Tibial artery (tissue), 4 donors: Measurements from ENCODE around the gene KRT25.

Experiments used
- DNase-seq, 2 donors: peaks; one replicate each; pipeline ENCODE4 v3.0.0-alpha.2; 2019
- H3K27ac ChIP-seq, 2 donors: fragments of 200-600 bp; sonication (generic) in 1 of 2; 1 replicate in 1 of 2; 2 replicates in 1 of 2; pipeline ENCODE4 v1.5.1; 2018 to 2019; ENCODE audit warnings: mild to moderate bottlenecking in 1 of 2
- H3K27me3 ChIP-seq, 2 donors: fragments of 200-600 bp; sonication (generic) in 1 of 2; one replicate each; pipeline versions ENCODE4 v1.5.1 to v1.6.0; 2016 to 2019
- H3K36me3 ChIP-seq, 3 donors: fragments of 200-600 bp; sonication (generic) in 2 of 3; one replicate each; pipeline ENCODE4 v1.5.1; 2016 to 2019; ENCODE audit warnings: mild to moderate bottlenecking in 2 of 3
- H3K4me1 ChIP-seq, 4 donors: fragments of 200-600 bp; sonication (generic) in 2 of 4; 1 replicate in 3 of 4; 2 replicates in 1 of 4; pipeline ENCODE4 v1.5.1; 2016 to 2019
- H3K4me3 ChIP-seq, 2 donors: fragments of 200-600 bp; sonication (generic) in 1 of 2; 1 replicate in 1 of 2; 2 replicates in 1 of 2; pipeline ENCODE4 v1.5.1; 2018 to 2019; ENCODE audit warnings: mild to moderate bottlenecking in 2 of 2
- H3K9me3 ChIP-seq, 3 donors: fragments of 200-600 bp; sonication (generic) in 1 of 3; one replicate each; pipeline ENCODE4 v1.5.1; 2016 to 2019
- intact Hi-C: fragments of 100-400 bp; cut with DNase I; formaldehyde crosslinking; loops from one replicate; pipeline ENCODE4 v1.15.0; 2023; ENCODE audit warnings: low total_unique reads
- TF ChIP-seq, protein P1 (sequence below), 2 experiments: fragments of 200-600 bp in 1 of 2; fragments of 450-650 bp in 1 of 2; IDR thresholded peaks; one replicate each; pipeline ENCODE4 v1.5.1; 2017 to 2019; ENCODE audit warnings: antibody characterized with exemption in 2 of 2, mild to moderate bottlenecking in 1 of 2, moderate library complexity in 1 of 2

Gene KRT25

DNA sequence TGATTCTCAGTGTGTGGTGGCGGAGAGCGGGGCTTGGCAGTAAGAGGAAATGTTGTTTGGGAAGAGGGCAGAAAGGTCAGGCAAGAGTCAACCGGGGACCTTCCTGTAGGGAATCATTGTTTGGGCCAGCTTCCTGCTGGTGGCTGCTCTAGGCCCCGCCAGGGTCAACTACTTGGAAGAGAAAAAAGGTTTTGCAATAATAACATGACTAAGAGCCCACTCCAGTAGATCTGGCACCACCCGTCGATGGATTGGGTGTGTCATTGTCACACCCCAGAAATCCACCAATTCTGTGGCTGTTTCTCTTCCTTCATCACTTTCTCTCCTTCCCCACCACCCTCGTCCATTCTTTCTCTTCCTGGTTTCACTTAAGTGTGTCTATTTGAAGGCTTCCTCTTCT is 47.4 kb downstream of the KRT25 start:
- peak overlapping the region in 1 of 2 donors; percentile 12 for H3K27ac ChIP-seq
- H3K9me3 ChIP-seq = no peaks in the 10 kb centered on the region
- H3K27me3 ChIP-seq = peaks cover 0 to 6% of the 10 kb centered on the region in 2 donors
- H3K36me3 ChIP-seq = no peaks in the 10 kb centered on the region
- no peak overlapping the region for H3K4me3 ChIP-seq
- TF ChIP-seq, protein P1, sequence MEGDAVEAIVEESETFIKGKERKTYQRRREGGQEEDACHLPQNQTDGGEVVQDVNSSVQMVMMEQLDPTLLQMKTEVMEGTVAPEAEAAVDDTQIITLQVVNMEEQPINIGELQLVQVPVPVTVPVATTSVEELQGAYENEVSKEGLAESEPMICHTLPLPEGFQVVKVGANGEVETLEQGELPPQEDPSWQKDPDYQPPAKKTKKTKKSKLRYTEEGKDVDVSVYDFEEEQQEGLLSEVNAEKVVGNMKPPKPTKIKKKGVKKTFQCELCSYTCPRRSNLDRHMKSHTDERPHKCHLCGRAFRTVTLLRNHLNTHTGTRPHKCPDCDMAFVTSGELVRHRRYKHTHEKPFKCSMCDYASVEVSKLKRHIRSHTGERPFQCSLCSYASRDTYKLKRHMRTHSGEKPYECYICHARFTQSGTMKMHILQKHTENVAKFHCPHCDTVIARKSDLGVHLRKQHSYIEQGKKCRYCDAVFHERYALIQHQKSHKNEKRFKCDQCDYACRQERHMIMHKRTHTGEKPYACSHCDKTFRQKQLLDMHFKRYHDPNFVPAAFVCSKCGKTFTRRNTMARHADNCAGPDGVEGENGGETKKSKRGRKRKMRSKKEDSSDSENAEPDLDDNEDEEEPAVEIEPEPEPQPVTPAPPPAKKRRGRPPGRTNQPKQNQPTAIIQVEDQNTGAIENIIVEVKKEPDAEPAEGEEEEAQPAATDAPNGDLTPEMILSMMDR (IDR thresholded peaks at IDR 0.05) = no peak
- peak; percentile 75 to 84 for DNase-seq
- intact Hi-C loops = no loop called here
- no peaks in the 10 kb centered on the region for H3K4me1 ChIP-seq

DNA sequence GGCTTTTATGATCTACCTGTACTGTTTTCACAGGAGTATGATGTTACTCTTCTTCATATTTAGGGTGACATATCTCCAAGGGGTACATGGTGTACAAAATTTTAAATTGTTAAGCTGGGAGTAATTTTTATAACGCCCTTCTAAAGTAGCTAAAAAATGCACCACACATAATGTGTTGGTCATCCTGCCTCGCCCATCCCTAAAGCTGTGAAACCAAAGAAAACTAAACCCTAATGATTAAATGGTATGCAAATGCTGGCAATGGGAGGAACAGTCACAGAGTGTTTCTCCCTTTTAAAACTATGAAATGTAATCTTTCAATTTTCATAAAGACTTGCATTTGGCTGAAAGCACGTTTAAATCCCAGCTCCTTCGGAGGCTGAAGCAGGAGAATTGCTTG is 49.5 kb downstream of the KRT25 start:
- intact Hi-C loops = no loop called here
- H3K4me1 ChIP-seq = no peaks in the 10 kb centered on the region
- no peaks in the 10 kb centered on the region for H3K9me3 ChIP-seq
- no peak for DNase-seq
- no peak overlapping the region for H3K4me3 ChIP-seq
- peaks cover 0 to 6% of the 10 kb centered on the region in 2 donors for H3K27me3 ChIP-seq
- no peak overlapping the region for H3K27ac ChIP-seq
- no peaks in the 10 kb centered on the region for H3K36me3 ChIP-seq
- TF ChIP-seq, protein P1 (IDR thresholded peaks at IDR 0.05) = no peak

DNA sequence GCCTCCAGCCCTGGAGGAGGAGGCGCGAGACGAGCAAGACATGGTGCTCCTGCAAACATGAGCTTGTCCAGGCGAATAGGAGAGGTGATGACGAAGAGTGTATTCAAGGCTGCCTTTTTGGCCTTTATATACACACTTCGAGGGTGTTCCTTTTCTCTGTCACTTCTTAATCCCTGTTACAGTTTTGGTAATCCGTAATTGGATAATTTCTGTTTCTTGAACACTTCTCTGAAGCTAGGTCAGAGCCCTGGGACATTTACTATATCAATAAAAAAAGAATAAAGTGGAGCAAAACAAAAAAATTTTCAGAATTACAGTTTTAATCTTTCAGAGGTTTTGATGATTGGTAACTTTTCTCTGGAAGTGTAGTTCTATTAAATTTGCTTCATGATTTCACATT is 51.5 kb downstream of the KRT25 start, which contains the start of gene KRT24:
Gene KRT24, minus strand, starts transcription at position 101 of the 400 bp plus-strand sequence. Its CDS starts 59 bp downstream, at position 42.
- TF ChIP-seq, protein P1 (IDR thresholded peaks at IDR 0.05) = no peak
- Histone ChIP-seq H3K9me3 (no peaks in the 10 kb centered on the region), H3K4me1 (peaks cover 0 to 8% (median 0%) of the 10 kb centered on the region in 4 donors), H3K4me3 (no peak within 1 kb of the TSS), H3K27ac (no peak within 1 kb of the TSS), H3K36me3 (no peaks in the 10 kb centered on the region), H3K27me3 (peaks cover 0 to 6% of the 10 kb centered on the region in 2 donors)
- intact Hi-C loops = no loop called here
- DNase-seq = no peak

DNA sequence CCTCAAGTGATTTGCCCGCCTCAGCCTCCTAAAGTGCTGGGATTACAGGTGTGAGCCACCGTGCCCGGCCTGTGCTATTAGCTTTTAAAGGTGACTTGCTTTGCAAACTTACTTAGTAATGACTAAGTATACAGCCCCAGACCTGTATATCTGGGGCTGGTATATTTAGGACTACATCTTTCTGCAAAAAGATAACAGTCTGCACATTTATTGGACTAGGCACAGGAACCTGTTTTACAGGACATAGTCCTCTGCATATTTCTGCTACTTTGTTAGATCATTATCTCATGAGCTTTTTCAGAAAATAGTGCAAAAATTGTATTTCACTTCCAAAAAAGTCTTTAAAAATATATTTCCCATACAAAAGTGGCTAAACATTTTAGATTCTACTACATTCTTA is 52.9 kb downstream of the KRT25 start:
- Histone ChIP-seq H3K4me1 (peaks cover 0 to 8% (median 0%) of the 10 kb centered on the region in 4 donors), H3K36me3 (no peaks in the 10 kb centered on the region), H3K27me3 (peaks cover 0 to 8% of the 10 kb centered on the region in 2 donors), H3K27ac (no peak overlapping the region), H3K9me3 (no peaks in the 10 kb centered on the region), H3K4me3 (no peak overlapping the region)
- TF ChIP-seq, protein P1 (IDR thresholded peaks at IDR 0.05) = no peak
- intact Hi-C loops = no loop called here
- no peak for DNase-seq

DNA sequence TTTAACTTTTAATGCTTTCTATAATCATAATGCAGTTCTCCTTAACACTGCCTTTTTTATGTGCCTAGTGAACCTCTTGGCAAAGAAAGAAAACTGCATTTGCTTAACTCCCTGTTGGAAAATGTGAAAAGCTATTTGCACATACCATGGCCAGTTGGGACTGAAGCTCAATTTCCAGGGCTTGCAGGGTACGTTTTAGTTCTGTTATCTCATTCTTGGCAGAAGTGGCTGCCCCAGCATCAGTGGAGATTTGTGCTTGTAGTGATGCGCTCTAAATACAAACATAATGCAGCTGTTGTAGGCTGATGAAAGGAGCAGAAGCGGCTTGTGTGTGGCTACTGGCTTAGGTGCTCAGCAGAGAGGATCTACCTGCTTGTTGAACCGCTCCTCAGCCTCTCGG is 55.3 kb downstream of the KRT25 start:
- H3K4me3 ChIP-seq = no peak overlapping the region
- intact Hi-C loops = no loop called here
- no peak overlapping the region for H3K27ac ChIP-seq
- TF ChIP-seq, protein P1 (IDR thresholded peaks at IDR 0.05) = no peak
- no peaks in the 10 kb centered on the region for H3K36me3 ChIP-seq
- peaks cover 0 to 8% (median 0%) of the 10 kb centered on the region in 4 donors for H3K4me1 ChIP-seq
- no peak for DNase-seq
- peaks cover 0 to 22% of the 10 kb centered on the region in 2 donors for H3K27me3 ChIP-seq
- no peaks in the 10 kb centered on the region for H3K9me3 ChIP-seq

DNA sequence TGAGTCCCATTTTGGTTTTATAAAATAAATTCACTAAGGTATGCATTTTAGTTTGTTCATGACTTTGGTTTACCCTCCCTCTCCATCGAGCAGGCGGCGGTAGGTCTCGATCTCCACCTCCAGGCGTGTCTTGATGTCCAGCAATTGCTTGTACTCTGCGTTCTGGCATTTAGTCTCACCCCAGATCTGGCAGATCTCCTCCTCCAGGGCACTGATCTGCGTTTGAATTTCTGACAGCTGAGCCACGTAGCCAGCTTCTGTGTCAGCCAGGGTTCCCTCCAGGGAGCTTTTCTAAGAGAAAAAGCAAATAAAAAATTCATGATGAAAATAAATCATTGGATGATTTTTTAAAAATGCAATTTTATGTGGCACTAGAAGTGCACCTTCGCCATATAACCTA is 55.8 kb downstream of the KRT25 start:
- no peaks in the 10 kb centered on the region for H3K36me3 ChIP-seq
- no peaks in the 10 kb centered on the region for H3K9me3 ChIP-seq
- DNase-seq = no peak
- no peak overlapping the region for H3K27ac ChIP-seq
- no peak overlapping the region for H3K4me3 ChIP-seq
- peaks cover 0 to 21% of the 10 kb centered on the region in 2 donors for H3K27me3 ChIP-seq
- TF ChIP-seq, protein P1 (IDR thresholded peaks at IDR 0.05) = no peak
- peaks cover 0 to 8% (median 0%) of the 10 kb centered on the region in 4 donors for H3K4me1 ChIP-seq
- intact Hi-C loops = no loop called here
